Mesenchymal stem cell (in vitro differentiated cells and primary cell): Measurements from ENCODE around the gene EEF1A2.

Experiments
- DNase-seq: peaks from one replicate; pipeline ENCODE4 v3.0.0-alpha.2; 2013
- H2AFZ ChIP-seq: one replicate; pipeline ENCODE4 v1.6.1; 2013; ENCODE audit warnings: low read depth, mild to moderate bottlenecking, control low read depth, inconsistent platforms, low read length, moderate library complexity
- H2AK5ac ChIP-seq: 2 replicates; pipeline ENCODE4 v1.6.1; 2013; ENCODE audit warnings: low read length, moderate library complexity, mild to moderate bottlenecking, inconsistent platforms; ENCODE audit not compliant: severe bottlenecking
- H2BK120ac ChIP-seq: one replicate; pipeline ENCODE4 v1.6.1; 2013; ENCODE audit warnings: low read depth, mild to moderate bottlenecking, inconsistent platforms, low read length, moderate library complexity
- H2BK12ac ChIP-seq, 2 experiments: one replicate each; pipeline ENCODE4 v1.6.1; 2013; ENCODE audit warnings: inconsistent platforms in 2 of 2, low read length in 2 of 2, mild to moderate bottlenecking in 2 of 2, moderate library complexity in 2 of 2, control low read depth in 1 of 2
- H2BK15ac ChIP-seq: one replicate; pipeline ENCODE4 v1.6.1; 2013; ENCODE audit warnings: mild to moderate bottlenecking, low read depth, inconsistent platforms; ENCODE audit not compliant: poor library complexity, severe bottlenecking
- H2BK5ac ChIP-seq: 2 replicates; pipeline ENCODE4 v1.6.1; 2013; ENCODE audit warnings: low read depth, mild to moderate bottlenecking, low read length, control low read depth, inconsistent platforms; ENCODE audit not compliant: poor library complexity, severe bottlenecking
- H3K14ac ChIP-seq, 2 experiments: one replicate each; pipeline ENCODE4 v1.6.1; 2013; ENCODE audit warnings: inconsistent platforms in 2 of 2, low read length in 2 of 2, control low read depth in 1 of 2, mild to moderate bottlenecking in 1 of 2, moderate library complexity in 1 of 2
- H3K18ac ChIP-seq, 2 experiments: one replicate each; pipeline ENCODE4 v1.6.1; 2013; ENCODE audit warnings: inconsistent platforms in 2 of 2, low read length in 2 of 2, control low read depth in 1 of 2, low read depth in 1 of 2, mild to moderate bottlenecking in 1 of 2
- H3K23ac ChIP-seq, 2 experiments: one replicate each; pipeline ENCODE4 v1.6.1; 2013; ENCODE audit warnings: inconsistent platforms in 2 of 2, low read length in 2 of 2, mild to moderate bottlenecking in 2 of 2, moderate library complexity in 2 of 2, control low read depth in 1 of 2
- H3K27ac ChIP-seq: 2 replicates; pipeline ENCODE4 v1.5.1; 2013; ENCODE audit warnings: mild to moderate bottlenecking, moderate library complexity, low read length, control low read depth, inconsistent platforms; ENCODE audit not compliant: poor library complexity, severe bottlenecking
- H3K27me3 ChIP-seq, 2 experiments: 2 replicates each; pipeline versions ENCODE4 v1.6.1 to v1.7.0; 2013; ENCODE audit warnings: low read length in 2 of 2, mild to moderate bottlenecking in 2 of 2, moderate library complexity in 2 of 2, control low read depth in 1 of 2, inconsistent platforms in 1 of 2; ENCODE audit not compliant: control insufficient read depth in 1 of 2, insufficient read depth in 1 of 2
- H3K36me3 ChIP-seq, 2 experiments: 2 replicates each; pipeline versions ENCODE4 v1.6.1 to v1.7.0; 2013; ENCODE audit warnings: low read length in 2 of 2, control low read depth in 1 of 2, inconsistent platforms in 1 of 2, low read depth in 1 of 2, mild to moderate bottlenecking in 1 of 2; ENCODE audit not compliant: insufficient read depth in 2 of 2, control insufficient read depth in 1 of 2
- H3K4ac ChIP-seq, 2 experiments: one replicate each; pipeline ENCODE4 v1.6.1; 2013; ENCODE audit warnings: inconsistent platforms in 2 of 2, low read length in 2 of 2, mild to moderate bottlenecking in 2 of 2, moderate library complexity in 2 of 2, control low read depth in 1 of 2, low read depth in 1 of 2
- H3K4me1 ChIP-seq: 2 replicates; pipeline ENCODE4 v1.6.1; 2013; ENCODE audit warnings: low read depth, low read length, control low read depth; ENCODE audit not compliant: control insufficient read depth, insufficient read depth
- H3K4me2 ChIP-seq: 2 replicates; pipeline ENCODE4 v1.6.1; 2013; ENCODE audit warnings: low read length, mild to moderate bottlenecking, inconsistent platforms; ENCODE audit not compliant: poor library complexity, severe bottlenecking
- H3K4me3 ChIP-seq, 2 experiments: 2 replicates each; pipeline versions ENCODE4 v1.5.1 to v1.7.0; 2013; ENCODE audit warnings: low read length in 2 of 2, mild to moderate bottlenecking in 2 of 2, control low read depth in 1 of 2, low read depth in 1 of 2; ENCODE audit not compliant: insufficient read depth in 1 of 2
- H3K79me1 ChIP-seq: replicated peaks from 2 replicates; pipeline ENCODE4 v1.6.1; 2013; ENCODE audit warnings: mild to moderate bottlenecking, control low read depth, low read length, inconsistent platforms; ENCODE audit not compliant: poor library complexity, severe bottlenecking
- H3K9ac ChIP-seq: 2 replicates; pipeline ENCODE4 v1.7.0; 2013; ENCODE audit warnings: mild to moderate bottlenecking, low read length, moderate library complexity
- H3K9me3 ChIP-seq: 2 replicates; pipeline ENCODE4 v1.7.0; 2013; ENCODE audit warnings: mild to moderate bottlenecking, low read length; ENCODE audit not compliant: control insufficient read depth
- H4K8ac ChIP-seq: one replicate; pipeline ENCODE4 v1.6.1; 2013; ENCODE audit warnings: inconsistent platforms, mild to moderate bottlenecking, low read length, moderate library complexity
- H4K91ac ChIP-seq: one replicate; pipeline ENCODE4 v1.6.1; 2013; ENCODE audit warnings: mild to moderate bottlenecking, low read length, inconsistent platforms
- WGBS: methylation state at CpG from one replicate; pipeline ENCODE4 v1.1.7; 2013; ENCODE audit warnings: mixed read lengths; 5-methylcytosine and 5-hydroxymethylcytosine counted together

The EEF1A2 gene

DNA sequence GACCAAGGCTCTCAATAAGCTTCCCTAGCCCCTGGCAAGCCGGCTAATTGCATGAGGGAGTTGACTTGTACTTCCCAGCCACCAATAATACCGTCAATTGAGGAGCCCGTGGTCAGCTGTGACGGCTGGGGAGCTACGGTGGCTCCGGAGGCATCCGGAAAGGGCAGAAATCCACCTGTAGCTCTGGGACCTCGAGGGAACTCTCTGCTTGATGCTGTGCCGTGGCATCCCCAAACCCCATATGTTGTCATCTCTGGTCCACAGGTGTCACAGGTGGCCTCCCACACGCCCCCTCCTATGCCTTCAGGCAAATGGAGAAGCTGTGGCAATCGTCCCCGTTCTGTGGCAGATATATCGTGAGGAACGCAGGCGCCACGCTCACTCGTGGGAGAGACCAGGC is 20.9 kb downstream of the EEF1A2 start:
- no peaks in the 10 kb centered on the region for H3K9me3 ChIP-seq
- no peak overlapping the region for H2BK5ac ChIP-seq
- no peak overlapping the region for H2AFZ ChIP-seq
- H3K4me2 ChIP-seq: no peak overlapping the region
- no peaks in the 10 kb centered on the region for H3K36me3 ChIP-seq
- peaks cover 62 to 84% of the 10 kb centered on the region in 2 experiments for H3K27me3 ChIP-seq
- H4K8ac ChIP-seq: no peak overlapping the region
- no peak overlapping the region for H2BK15ac ChIP-seq
- H2BK12ac ChIP-seq: no peak overlapping the region
- no peak overlapping the region for H3K27ac ChIP-seq
- H3K23ac ChIP-seq: no peak overlapping the region
- no peak overlapping the region for H2AK5ac ChIP-seq
- H4K91ac ChIP-seq: peak overlapping the region; percentile 20
- H3K4ac ChIP-seq: no peak overlapping the region
- H2BK120ac ChIP-seq: no peak overlapping the region
- no peak overlapping the region for H3K14ac ChIP-seq
- no peak overlapping the region for H3K9ac ChIP-seq
- DNase-seq: no peak
- no peak overlapping the region for H3K4me3 ChIP-seq
- no peaks in the 10 kb centered on the region for H3K79me1 ChIP-seq
- peaks cover 11% of the 10 kb centered on the region for H3K4me1 ChIP-seq
- H3K18ac ChIP-seq: no peak overlapping the region
- 82% methylated on average over 17 of the region's 17 CpGs for WGBS

DNA sequence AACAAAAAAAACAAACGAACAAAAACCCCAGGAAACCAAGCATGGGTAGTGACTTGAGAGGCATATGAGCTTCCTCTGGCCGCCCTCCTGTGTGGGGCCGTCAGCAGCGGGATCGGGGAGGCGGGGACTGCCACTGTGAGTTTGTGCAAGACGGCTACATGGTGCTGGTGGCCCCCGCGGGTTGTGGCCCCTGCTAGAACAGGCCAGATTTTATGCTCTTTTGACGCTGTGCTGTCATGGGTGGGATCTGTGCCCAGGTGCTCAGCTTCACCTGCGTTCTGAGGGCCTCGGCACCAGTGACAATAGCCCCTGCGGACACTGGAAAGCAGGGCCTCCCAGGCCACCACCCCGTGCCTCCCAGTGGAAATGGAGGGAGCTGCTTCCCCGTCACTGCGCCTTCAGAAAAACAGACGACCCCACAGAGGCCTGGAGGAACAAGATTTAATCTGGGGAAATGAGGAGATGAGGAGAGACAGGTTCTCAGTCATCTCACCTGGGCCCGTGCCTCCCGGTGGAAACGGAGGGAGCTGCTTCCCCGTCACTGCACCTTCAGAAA is 21.7 kb downstream of the EEF1A2 start:
- Histone ChIP-seq H2AFZ (no peak overlapping the region), H4K8ac (no peak overlapping the region), H2BK12ac (no peak overlapping the region), H3K4ac (no peak overlapping the region), H2BK15ac (no peak overlapping the region), H4K91ac (no peak overlapping the region), H3K4me2 (no peak overlapping the region), H3K14ac (no peak overlapping the region), H3K4me1 (peaks cover 7% of the 10 kb centered on the region), H2BK5ac (no peak overlapping the region), H2BK120ac (no peak overlapping the region), H3K4me3 (no peak overlapping the region), H3K79me1 (no peaks in the 10 kb centered on the region), H3K18ac (no peak overlapping the region), H3K9me3 (no peaks in the 10 kb centered on the region), H2AK5ac (no peak overlapping the region), H3K36me3 (no peaks in the 10 kb centered on the region), H3K27ac (no peak overlapping the region), H3K27me3 (peaks cover 56 to 78% of the 10 kb centered on the region in 2 experiments), H3K9ac (no peak overlapping the region), H3K23ac (no peak overlapping the region)
- no peak for DNase-seq
- 66% methylated on average over 21 of the region's 21 CpGs for WGBS

DNA sequence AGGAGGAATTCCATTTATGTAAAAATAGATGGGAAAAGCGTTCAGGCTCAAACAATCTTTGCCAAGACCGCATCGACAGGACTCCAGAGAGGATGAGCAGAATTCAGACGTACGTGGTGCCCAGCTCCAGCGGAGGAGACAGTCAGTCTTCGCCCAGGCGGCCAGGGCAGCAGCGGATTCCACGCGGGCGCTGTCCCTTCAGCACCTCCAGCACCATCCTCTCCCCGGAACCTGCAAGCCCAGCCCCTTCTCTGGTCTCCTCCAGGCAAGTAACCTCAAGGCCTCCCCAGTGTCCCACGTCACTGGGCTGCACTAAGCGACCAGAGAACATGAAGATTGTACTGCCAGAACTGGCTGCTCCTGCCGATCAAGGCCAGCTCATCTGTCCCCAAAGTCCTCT is 23.7 kb downstream of the EEF1A2 start:
- Histone ChIP-seq H4K91ac (no peak overlapping the region), H2BK120ac (no peak overlapping the region), H3K4me3 (no peak overlapping the region), H2BK15ac (no peak overlapping the region), H3K9ac (no peak overlapping the region), H3K9me3 (no peaks in the 10 kb centered on the region), H2BK5ac (no peak overlapping the region), H3K4me1 (peaks cover 10% of the 10 kb centered on the region), H3K79me1 (no peaks in the 10 kb centered on the region), H3K27ac (no peak overlapping the region), H3K27me3 (peaks cover 58 to 78% of the 10 kb centered on the region in 2 experiments), H2BK12ac (no peak overlapping the region), H3K14ac (no peak overlapping the region), H3K18ac (no peak overlapping the region), H3K4ac (no peak overlapping the region), H2AK5ac (no peak overlapping the region), H2AFZ (no peak overlapping the region), H3K36me3 (no peaks in the 10 kb centered on the region), H3K23ac (no peak overlapping the region), H4K8ac (no peak overlapping the region), H3K4me2 (no peak overlapping the region)
- peak; percentile 32 for DNase-seq
- 10% methylated on average over 16 of the region's 16 CpGs for WGBS

DNA sequence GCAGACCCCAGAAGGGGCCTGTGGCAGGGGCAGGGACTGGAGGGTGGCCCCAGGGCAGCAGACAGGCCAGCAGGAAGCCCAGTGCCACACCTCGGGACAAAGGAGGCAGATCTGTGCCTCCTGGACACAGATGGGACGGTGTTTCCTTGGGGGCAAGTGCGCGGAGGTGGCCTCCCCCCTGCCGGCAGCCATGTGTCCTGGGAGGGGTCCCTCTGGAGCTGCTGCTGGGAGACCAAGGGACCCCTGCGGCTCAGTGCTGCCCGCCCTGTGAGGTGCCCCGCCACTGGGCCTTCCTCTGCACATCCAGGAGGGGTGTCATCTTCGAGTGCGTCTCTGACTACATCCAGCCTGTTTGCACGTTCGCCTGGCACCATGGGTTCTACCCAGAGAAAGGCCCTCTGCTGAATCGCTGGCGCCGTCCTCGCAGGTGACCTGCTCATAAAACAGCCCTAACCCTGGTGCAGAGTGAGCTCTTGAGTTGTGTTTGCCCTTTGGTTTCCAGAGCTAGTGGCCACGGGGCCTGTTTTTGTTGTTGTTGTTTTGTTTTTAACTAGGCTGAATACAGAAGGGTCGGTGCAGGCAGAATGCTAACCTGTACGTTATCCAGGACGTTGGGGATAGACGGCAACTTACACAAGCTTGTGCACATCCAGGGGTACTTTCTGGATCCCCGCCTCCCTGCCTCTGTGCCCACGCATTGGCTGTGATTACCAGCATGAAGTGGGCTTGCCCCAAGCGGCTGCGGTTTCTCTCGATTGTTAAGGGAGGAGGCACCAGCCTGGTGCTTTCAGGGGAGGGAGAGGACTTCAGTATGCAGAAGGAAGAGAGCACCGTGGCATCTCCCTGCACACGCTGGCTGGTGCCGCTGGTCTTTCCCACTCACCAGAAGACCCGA is 25.1 kb downstream of the EEF1A2 start:
- Histone ChIP-seq H3K79me1 (no peaks in the 10 kb centered on the region), H2BK120ac (no peak overlapping the region), H2AFZ (no peak overlapping the region), H3K27ac (no peak overlapping the region), H3K18ac (no peak overlapping the region), H3K4ac (no peak overlapping the region), H4K91ac (no peak overlapping the region), H3K9ac (no peak overlapping the region), H2BK15ac (no peak overlapping the region), H2BK12ac (no peak overlapping the region), H3K4me1 (peaks cover 10% of the 10 kb centered on the region), H3K4me3 (no peak overlapping the region), H3K36me3 (no peaks in the 10 kb centered on the region), H2BK5ac (no peak overlapping the region), H3K14ac (no peak overlapping the region), H3K23ac (no peak overlapping the region), H4K8ac (no peak overlapping the region), H3K27me3 (peaks cover 72 to 81% of the 10 kb centered on the region in 2 experiments), H3K4me2 (no peak overlapping the region), H2AK5ac (no peak overlapping the region), H3K9me3 (no peaks in the 10 kb centered on the region)
- DNase-seq: no peak
- WGBS: 71% methylated on average over 30 of the region's 30 CpGs
